ENCODE data around the gene GRAMD1B. TPM values are rescaled to one million over a fixed set of nuclear protein-coding genes. Genes with fewer than 3 reads are reported as not detected.
"Not testable (repeated sequence)": the region's sequence is repeated elsewhere in the genome, so short reads cannot be mapped to it uniquely, and the experiment has no call there.

GRAMD1B gene
- total RNA-seq, 4 donors from 2014 or later: 27.5 to 37.2 (median 30.6) TPM

GRCh38 chr11:123517559-123518364 lies 87.7 kb downstream of the GRAMD1B start:
- Histone ChIP-seq H3K9me3 (no peaks in the 10 kb centered on the region), H3K27me3 (no peaks in the 10 kb centered on the region), H3K36me3 (no peaks in the 10 kb centered on the region), H3K4me3 (no peak overlapping the region), H3K4me1 (peaks cover 0 to 10% (median 0%) of the 10 kb centered on the region in 4 donors), H3K27ac (peak overlapping the region in 1 of 4 donors; percentile 27)
- no peak for DNase-seq (ENCODE audit: low spot score in 2 of 2)
- TF ChIP-seq, protein P1, sequence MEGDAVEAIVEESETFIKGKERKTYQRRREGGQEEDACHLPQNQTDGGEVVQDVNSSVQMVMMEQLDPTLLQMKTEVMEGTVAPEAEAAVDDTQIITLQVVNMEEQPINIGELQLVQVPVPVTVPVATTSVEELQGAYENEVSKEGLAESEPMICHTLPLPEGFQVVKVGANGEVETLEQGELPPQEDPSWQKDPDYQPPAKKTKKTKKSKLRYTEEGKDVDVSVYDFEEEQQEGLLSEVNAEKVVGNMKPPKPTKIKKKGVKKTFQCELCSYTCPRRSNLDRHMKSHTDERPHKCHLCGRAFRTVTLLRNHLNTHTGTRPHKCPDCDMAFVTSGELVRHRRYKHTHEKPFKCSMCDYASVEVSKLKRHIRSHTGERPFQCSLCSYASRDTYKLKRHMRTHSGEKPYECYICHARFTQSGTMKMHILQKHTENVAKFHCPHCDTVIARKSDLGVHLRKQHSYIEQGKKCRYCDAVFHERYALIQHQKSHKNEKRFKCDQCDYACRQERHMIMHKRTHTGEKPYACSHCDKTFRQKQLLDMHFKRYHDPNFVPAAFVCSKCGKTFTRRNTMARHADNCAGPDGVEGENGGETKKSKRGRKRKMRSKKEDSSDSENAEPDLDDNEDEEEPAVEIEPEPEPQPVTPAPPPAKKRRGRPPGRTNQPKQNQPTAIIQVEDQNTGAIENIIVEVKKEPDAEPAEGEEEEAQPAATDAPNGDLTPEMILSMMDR (IDR thresholded peaks at IDR 0.05): no peak
- TF ChIP-seq POLR2A (IDR thresholded peaks at IDR 0.05) (no peak), EP300 (IDR thresholded peaks at IDR 0.05) (no peak)
- 74 to 82% methylated on average over 17 of the region's 17 CpGs for WGBS, 2 donors

GRCh38 chr11:123518496-123519054 lies 88.5 kb downstream of the GRAMD1B start:
- no peak for TF ChIP-seq POLR2A (IDR thresholded peaks at IDR 0.05)
- TF ChIP-seq, protein P1 (IDR thresholded peaks at IDR 0.05): no peak
- TF ChIP-seq EP300 (IDR thresholded peaks at IDR 0.05): no peak
- 71 to 72% methylated on average over 9 of the region's 9 CpGs for WGBS, 2 donors
- DNase-seq (ENCODE audit: low spot score in 2 of 2): no peak
- no peak overlapping the region for H3K4me3 ChIP-seq
- peaks cover 0 to 10% (median 0%) of the 10 kb centered on the region in 4 donors for H3K4me1 ChIP-seq
- H3K9me3 ChIP-seq: no peaks in the 10 kb centered on the region
- H3K27ac ChIP-seq: peak overlapping the region in 2 of 4 donors; percentile 54 to 70
- no peaks in the 10 kb centered on the region for H3K27me3 ChIP-seq
- H3K36me3 ChIP-seq: no peaks in the 10 kb centered on the region

GRCh38 chr11:123519055-123519796 lies 89.2 kb downstream of the GRAMD1B start:
- Histone ChIP-seq H3K27me3 (no peaks in the 10 kb centered on the region), H3K27ac (peak overlapping the region in 2 of 4 donors; percentile 54 to 70), H3K9me3 (no peaks in the 10 kb centered on the region), H3K36me3 (no peaks in the 10 kb centered on the region), H3K4me3 (no peak overlapping the region), H3K4me1 (peaks cover 0 to 10% (median 0%) of the 10 kb centered on the region in 4 donors)
- DNase-seq (ENCODE audit: low spot score in 2 of 2): no peak
- WGBS, 2 donors: 29 to 39% methylated on average over 11 of the region's 11 CpGs
- no peak for TF ChIP-seq POLR2A (IDR thresholded peaks at IDR 0.05)
- TF ChIP-seq, protein P1 (IDR thresholded peaks at IDR 0.05): no peak
- no peak for TF ChIP-seq EP300 (IDR thresholded peaks at IDR 0.05)

DNA sequence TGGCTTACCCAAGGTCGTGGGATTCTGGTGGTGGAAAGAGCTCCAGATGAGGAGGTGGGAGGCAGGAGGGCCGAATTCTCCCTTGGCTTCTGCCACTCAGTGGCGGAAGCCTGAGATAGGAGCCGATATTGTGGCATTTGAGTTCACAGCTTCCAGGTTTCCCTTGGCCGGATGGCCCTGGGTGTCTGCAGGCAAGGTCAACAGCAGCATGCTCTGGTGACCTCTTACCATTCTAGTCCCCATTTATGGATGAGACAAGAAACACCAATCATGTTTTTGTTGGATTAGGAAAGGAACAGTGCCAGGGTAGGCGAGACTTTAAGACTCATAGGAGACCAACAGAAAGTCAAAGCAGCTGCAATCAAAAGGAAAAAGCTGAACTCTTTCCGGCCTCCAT lies 89.7 kb downstream of the GRAMD1B start:
- DNase-seq (ENCODE audit: low spot score in 2 of 2): no peak
- WGBS, 2 donors: 53 to 71% methylated on average over 7 of the region's 7 CpGs
- peaks cover 0 to 14% (median 0%) of the 10 kb centered on the region in 4 donors for H3K4me1 ChIP-seq
- H3K27me3 ChIP-seq: no peaks in the 10 kb centered on the region
- peak overlapping the region in 2 of 4 donors; percentile 54 to 70 for H3K27ac ChIP-seq
- TF ChIP-seq EP300 (IDR thresholded peaks at IDR 0.05) (no peak), POLR2A (IDR thresholded peaks at IDR 0.05) (no peak)
- TF ChIP-seq, protein P1 (IDR thresholded peaks at IDR 0.05): no peak
- no peak overlapping the region for H3K4me3 ChIP-seq
- H3K36me3 ChIP-seq: no peaks in the 10 kb centered on the region
- H3K9me3 ChIP-seq: no peaks in the 10 kb centered on the region

- H3K9me3 ChIP-seq; H3K36me3 ChIP-seq; H3K27ac ChIP-seq; H3K4me3 ChIP-seq; DNase-seq (ENCODE audit: low spot score in 2 of 2); H3K27me3 ChIP-seq: not testable (repeated sequence)
- peaks cover 0 to 14% (median 0%) of the 10 kb centered on the region in 4 donors for H3K4me1 ChIP-seq
- WGBS, 2 donors: 91 to 94% methylated on average over 6 of the region's 6 CpGs
Measured at GRCh38 chr11:123520476-123520875, 90.4 kb downstream of the GRAMD1B start.

All from tibial nerve (tissue), 4 donors.